NCI-H2196 (cell line): ENCODE data around the gene BBS9.

ENCODE experiments used
- DNase-seq: peaks from one replicate; lab custom pipeline; 2025; ENCODE audit not compliant: unreplicated experiment; lab: John Stamatoyannopoulos, UW

BBS9 gene

DNA sequence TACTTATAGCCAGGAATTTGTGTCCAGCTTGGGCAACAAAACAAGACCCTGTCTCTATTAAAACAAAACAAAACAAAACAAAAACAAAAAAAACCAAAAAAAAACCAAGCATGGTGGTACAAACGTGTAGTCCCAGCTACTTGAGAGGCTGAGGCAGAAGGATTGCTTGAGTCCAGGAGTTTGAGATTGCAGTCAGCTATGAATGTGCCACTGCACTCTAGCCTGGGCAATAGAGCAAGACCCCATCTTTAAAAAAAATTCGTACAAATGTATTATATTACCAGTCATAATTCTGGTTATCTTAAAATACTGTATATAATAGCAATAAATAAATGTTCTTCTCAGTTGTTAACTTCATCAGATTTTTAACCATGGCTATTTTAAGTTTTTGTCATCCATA lies 2.3 kb upstream of the BBS9 start:
- no peak for DNase-seq

DNA sequence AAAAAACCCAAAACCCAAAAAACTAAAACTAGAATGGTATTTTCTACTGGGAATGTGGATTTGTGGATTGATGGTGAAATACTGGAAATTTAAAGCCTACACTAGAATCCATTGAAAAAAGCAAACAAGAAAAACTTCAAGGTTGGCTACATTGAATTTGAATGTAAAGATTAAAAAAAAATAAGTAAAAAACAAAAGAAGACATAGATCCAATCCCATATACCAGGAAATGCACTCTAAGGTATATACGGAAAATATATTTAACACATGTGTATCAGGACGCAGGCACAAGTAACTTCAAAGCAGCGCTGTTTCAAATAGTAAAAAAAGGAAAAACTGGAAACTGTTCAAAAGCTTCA lies 754 bp upstream of the BBS9 start:
- DNase-seq = no peak

DNA sequence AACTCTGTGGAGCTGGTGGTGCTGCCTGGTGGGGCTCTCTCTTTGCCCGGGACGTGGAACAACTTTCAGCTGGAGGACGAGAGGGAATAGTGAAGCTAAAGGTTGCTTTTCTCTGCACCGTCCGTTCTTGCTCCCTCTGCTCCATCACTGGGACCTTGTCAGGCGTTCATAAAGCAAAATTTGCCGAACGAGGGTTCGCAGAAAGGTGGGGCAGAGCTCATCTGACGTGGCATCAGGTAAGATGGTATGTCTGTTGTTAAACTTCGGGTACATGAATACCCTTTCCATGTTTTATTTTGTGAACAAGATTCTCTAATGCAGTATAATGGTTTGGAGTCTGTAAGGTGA lies 416 bp downstream of the BBS9 start:
- no peak for DNase-seq

DNA sequence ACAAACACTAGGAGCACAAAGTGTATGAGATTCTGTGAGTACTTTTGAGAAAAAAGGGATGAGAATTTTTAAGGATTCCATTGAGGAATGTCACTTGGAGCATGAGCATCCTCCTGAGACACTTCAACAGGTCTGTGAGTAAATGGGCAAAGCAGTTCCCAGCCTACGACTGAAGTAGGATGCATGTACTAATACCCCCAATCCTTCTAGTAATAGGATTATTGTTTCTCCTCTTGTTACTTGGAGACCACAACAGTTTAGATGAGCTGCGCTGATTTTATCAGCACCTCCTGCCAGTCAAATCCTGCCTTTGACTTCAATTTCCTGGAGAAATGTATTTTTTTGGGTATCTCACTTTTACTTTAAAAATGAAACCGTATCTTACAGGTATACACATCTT lies 820 bp downstream of the BBS9 start:
- no peak for DNase-seq

DNA sequence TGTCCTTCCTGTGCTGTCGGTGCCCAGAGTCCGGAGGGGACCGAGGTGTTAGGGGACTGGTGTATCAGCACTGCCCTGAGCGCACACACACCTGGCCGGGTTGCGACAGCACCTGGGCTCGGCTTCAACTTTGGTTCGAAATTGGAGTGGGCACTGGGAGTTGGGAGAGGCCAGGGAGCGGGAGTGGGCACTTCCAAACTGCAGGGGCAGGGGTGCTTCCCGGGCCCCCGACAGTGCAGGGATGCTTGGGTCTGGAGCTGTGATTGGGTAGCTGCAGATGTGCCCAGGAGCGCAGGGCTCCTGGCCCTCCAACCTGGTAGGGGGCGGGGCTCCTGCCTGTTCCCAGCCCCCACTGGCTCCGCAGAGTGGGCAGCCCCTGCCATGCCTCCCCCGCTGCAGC lies 7.7 kb downstream of the BBS9 start:
- no peak for DNase-seq

DNA sequence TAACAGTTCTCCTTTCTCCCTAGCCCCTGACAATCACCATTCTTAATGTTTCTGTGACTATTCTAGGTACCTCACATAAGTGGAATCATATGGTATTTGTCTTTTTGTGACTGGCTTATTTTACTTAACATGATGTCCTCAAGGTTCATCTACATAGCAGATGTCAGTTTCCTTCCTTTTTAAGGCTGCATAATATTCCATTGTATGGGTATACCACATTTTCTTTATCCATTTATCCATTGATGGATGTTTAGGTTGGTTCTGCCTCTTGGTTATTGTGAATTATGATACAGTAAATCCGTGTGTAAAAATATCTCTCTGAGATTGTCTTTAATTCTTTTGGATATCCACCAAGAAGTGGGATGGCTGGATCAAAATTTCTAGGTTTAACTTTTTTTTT lies 13.2 kb downstream of the BBS9 start:
- DNase-seq = no peak

DNA sequence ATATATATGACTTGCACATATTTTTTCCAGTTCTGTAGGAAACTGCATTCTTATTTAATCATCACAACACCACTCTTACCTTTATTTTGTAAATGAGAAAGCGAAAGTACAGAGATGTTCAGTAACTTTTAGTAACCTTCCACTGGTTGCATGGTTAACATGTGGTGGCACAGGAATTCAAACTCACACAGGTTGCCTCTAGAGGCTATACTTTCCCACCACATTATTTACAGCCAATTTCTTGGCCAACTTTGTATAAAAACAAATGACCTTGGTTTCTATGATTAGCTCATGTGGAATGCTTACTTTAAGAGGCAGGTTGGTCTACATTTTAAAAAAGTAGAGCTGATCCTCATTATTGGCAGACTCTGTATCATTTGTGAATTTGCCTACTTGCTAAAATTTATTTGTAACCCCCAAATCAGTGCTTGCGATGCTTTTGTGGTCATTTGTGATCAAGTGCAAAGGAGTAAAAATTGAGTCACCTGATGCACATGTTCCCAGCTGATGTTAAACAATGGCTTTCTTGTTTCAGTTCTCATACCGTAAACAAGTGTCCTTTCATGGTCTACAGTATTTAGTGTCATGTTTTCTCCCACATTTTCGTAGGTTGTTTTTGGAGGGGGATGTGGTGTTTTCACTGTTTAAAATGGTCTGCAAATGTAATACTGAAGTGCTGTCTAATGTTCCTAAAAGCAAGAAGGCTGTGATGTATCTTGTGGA lies 14.8 kb downstream of the BBS9 start:
- DNase-seq = no peak

DNA sequence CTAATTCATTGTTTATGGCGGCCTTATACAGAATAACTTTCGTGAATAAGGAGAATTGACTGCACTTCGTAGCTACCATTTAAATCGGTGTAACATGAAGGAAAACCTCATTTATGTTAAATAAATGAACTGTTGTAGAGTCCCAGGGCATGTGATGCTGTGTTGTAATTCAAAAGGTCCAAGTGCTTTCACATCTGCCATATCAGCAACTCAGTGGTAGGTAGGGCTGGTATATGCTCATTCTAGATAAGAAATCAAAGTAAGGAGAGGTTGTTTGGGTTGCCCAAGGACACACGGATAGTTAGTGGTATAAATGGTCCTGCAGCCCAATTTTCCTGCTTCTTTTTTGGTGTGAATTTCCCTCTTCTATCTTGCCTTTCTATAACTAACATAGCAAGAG lies 15.8 kb downstream of the BBS9 start:
- no peak for DNase-seq

DNA sequence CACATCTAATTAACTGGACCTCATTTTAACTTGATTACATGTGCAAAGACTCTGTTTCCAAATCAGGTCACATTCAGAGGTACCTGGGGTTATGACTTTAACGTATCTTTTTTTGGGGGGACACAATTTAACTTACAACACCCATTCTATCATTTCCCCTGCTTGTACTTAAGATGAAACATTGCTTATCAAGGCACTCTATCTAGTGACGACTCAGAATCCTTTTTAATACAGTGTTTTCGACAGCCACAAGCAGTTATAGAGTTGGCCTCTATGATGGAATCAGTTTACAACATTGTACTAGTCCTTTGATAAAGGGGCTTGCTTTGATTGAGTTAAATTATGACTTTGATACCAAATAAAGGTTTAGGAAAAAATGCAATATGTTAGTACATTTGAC lies 22.7 kb downstream of the BBS9 start:
- DNase-seq = no peak

DNA sequence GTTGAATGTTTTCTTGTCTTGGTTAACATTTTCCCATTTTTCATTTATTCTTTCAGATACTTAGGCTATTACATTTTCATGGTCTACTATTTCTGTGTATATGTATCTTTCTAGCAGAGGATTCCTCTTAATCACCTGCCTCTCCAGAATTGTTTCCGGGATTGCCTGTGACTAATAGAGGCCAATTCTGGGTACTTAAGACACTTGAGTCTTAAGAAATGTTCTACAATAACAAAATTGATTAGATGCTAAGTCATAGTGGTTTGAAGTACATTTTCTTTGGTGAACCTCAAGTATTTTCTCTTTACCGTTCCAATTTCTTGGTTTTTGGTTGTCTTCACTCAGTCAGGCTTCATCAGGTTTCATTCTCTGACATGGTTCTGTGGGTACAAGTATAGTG lies 26.4 kb downstream of the BBS9 start:
- no peak for DNase-seq

DNA sequence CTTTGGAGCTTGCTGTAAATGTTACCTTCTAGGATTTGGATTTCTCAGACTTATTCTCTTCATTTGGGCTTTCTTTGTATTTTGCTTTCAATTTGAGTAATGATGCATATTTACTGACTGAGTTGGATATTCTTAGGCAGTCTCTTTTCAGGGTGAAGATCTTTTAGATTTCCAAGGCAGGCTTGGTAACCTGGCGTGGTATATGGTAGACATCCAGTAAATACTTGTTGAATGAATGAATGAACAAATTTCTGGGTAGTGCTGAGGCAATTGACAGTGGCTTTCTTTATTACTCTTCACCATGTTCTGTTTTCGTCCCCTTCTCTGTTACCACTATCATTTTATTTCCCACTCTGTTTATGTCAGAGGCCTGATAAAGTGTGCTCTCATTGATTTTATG lies 27.1 kb downstream of the BBS9 start:
- no peak for DNase-seq

DNA sequence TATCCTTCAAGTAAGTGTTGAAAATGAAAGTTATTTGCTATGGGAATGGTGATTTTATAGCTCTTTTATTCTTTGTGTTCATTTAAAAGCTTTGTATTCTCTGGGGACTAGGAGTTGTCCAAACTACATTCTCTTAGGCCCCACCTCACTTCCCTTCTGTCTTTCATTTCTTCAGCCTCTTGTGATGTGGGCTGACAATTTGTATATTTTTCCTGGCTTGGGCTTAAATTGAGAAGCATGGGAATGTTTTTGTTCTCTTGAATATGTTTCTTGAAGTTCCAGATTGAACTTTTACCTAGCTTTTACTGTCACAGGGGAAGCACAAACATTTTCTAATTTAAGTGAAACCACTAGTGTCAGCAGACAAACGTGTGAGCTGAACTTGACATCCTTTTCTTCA lies 27.9 kb downstream of the BBS9 start:
- DNase-seq = no peak

DNA sequence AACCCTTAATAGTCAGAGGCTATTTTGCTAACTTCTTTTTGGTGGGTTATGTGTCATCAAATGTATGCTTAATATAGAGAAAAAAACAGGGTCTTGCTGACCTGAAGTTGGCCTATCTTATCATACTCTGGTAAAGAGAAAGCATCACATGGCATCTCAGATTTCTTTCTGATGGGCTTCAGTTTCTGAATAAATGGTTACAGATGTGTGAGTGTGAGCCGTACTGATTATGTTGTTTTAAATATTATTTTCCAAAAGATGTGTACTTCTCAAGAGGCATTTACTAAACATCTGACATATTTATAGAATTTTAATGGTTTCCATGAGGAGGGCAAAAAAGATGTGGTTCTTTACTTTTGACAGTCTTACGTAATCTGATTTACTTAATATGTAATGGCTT lies 28.4 kb downstream of the BBS9 start:
- no peak for DNase-seq

DNA sequence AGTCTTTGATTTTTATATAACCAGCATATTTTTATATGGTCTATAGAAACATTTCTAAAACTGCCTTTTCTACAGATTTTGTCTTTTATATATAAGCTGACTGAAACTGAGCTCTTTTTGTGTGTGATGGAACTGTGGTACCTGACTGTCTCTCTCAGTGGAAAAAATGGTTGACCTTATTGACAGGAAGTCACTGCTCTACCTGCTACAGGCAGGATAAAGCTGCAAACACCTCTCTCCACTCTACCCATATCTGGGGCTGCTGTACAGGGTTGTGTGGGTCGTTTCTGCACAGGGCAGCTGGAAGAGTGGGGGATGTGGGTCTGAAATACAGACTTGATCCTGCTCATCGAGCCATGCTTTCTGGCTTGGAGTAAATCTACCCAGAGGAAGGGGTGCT lies 48.5 kb downstream of the BBS9 start:
- no peak for DNase-seq

DNA sequence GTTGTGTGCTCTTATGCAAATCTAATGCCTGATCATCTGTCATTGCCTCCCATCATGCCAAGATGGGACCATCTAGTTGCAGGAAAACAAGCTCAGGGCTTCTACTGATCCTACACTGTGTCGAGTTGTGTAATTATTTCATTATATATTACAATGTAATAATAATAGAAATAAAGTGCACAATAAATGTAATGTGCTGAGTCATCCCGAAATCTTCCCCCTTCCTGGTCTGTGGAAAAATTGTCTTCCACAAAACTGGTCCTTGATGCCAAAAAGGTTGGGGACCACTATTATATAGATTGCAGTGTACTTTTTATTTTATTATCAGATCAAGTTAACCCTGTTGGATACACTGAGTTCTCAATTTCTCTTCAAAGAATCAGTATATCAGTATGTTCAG lies 50.2 kb downstream of the BBS9 start:
- no peak for DNase-seq

DNA sequence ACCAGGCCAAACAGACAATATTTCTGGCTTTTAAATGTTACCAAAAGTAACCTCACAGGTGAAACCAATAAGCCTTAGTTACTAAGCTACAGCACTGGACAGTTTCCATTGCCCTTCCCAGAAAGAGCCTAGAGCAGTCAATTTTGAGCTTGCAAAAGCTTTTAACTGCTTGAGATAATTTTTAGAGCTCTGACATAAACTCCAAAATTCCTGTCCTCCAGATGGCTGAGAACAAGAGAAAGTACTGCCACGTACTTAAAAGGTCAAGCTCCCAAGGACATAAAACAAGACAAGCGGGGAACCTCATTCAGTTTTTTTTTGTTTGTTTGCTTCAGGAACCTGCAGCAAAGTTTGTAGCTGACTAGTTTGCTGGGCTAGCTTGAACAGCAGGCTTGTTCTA lies 54.1 kb downstream of the BBS9 start:
- DNase-seq = no peak

DNA sequence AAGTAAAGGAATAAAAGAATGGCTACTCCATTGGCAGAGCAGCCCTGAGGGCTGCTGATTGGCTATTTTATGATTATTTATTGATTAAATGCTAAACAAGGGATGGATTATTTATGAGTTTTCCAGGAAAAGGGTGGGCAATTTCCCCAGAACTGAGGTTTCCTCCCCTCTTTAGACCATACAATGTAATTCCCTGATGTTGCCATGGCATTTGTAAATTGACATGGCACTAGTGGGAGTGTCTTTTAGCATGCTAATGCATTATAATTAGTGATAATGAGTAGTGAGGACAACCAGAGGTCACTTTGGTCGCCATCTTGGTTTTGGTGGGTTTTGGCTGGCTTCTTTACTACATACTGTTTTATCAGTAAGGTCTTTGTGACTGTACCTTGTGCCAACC lies 55.5 kb downstream of the BBS9 start:
- DNase-seq = no peak

DNA sequence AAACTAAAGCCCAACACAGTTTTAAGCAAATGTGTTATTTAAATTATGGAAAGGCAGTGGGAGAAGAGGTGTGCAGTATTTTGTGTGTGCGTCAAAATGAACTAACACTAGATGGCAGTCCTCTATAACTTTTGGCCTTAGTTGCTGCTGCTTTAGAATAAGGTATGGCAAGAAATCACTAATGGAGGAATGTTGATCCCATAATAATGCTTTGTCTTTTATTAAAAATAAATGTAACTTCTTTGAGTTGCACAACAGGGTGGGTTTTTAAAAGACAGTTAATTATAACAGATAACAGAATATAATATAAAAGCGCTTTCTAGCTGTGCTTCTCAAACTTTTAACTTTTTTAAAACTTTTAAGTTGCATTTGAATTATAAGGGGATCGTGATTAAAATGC lies 56.4 kb downstream of the BBS9 start:
- DNase-seq = peak; percentile 47

DNA sequence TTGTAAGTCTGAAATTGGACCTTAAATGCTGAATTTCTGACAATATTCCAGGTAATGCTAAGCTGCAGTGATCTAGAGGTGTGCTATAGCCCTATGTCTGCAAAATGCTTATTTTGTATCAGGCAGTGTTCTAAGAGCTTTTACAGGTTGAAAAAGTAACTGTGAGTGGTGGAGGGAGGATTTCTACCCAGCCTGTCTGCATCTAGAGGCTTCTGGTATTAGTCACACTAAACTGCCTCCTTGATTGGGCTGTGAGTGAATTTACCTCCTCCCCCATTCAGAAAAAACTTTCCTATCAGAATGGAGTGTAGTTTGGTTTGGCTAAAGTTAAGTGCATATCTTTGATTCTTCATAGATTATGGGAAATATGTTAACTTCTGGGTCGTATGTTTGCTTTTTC lies 56.8 kb downstream of the BBS9 start:
- no peak for DNase-seq

DNA sequence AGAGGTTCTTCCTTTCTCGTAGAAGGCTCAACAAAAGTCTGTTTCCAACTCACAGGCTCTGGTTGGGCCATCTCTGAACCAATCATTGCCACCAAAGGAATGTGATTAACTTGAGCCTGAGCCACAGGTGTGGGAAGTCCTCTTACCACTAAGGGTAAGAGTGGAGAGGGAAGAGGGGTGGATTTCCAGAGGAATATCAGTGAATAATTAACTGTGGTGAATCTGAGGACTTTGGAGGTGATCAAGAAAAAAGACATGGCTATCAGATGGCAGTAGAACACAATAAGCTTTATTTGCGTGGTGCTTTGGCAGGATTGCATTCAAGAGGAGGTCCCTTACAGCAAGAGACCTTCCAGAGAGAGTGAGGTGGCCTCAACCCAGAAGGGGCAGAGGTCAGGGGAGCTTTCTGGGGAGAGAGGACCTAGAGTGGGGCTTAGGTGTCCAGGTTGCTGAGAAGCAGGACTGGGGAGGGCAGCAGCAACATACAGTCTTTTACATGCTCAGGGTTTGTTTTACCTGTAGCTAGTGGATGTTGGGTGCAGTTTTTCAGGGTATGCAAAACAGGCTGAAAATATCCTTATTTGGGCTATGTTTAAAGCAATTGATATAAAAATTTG lies 61.4 kb downstream of the BBS9 start:
- DNase-seq = no peak

DNA sequence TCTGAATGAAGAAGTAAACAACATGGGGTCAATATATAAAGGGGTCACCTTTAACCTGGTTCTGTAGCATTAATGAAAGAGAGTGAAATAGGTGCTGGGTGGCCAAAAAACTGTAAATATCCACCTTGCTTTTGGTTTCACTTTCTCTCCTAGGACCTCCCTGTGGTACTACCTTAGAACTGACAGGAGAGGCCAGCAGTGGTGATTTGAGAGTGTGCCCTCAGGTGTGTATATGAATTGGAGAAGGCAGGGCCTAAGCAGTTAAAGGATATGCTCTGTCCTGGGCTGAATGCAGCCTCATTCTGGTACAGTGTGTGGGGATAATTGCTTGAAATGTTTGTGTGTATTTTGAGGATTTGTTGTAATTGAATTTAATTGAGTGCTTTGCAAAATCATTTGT lies 62.0 kb downstream of the BBS9 start:
- peak; percentile 22 for DNase-seq

DNA sequence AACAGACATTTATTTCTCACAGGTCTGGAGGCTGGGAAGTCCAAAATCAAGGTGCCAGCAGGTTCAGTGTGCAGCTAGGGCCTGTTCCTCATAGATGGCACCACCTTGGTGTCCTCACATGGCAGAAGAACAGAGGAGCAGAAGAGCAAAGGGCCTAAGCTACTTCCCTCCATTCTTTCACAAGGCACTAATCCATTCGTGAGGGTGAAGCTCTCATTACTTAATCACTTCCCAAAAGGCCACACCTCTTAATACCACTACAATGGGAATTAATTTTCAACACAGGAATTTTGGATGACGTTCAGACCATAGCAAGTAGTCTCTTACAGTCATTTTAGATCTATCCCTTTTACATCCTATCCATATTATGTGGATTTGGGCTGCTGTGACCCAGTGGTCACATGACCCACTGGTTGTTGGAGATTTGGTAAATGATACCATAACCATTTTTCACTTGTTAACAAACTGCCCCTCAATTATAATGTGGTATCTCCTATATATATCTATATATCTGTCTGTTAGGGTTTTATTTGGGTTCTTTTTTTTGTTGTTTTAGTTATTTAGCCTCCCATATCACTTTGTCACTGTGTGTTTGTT lies 63.4 kb downstream of the BBS9 start:
- DNase-seq = no peak

DNA sequence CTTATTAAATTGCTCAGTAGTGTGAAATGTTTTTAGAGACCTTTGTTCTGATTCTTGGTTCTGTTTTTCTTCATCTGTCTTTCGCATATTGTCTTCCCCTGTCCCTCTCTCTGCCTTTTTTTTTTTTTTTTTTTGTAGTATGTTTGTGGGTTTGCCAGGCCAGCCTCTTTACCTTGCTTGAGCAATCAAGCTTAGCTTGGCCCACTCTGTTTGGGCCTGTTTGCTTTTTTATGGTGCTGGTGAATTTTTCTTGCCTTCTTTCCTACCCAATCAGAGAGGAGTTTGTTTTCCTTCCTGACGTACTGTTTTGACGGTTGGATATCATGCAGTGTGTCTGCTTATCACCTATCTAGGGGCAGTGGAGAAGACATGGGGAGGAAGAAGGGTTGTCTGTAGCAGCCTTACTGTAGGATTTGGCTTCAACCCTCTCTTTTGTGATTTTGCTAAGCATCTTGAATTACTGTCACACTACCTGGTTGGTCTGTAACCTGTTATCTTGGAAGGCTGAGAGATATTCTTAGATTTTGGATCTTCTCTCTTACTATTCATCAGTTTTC lies 64.0 kb downstream of the BBS9 start:
- no peak for DNase-seq
